SH-SY5Y (cell line): ENCODE results near the gene ADAMTS6.

Experiments used
- GATA2 ChIP-seq: IDR thresholded peaks from 2 replicates; pipeline ENCODE4 v1.6.1; 2011; ENCODE audit warnings: mild to moderate bottlenecking, low read depth, low read length
- GATA3 ChIP-seq: IDR thresholded peaks from 2 replicates; pipeline ENCODE4 v1.6.1; 2011; ENCODE audit warnings: low read depth, mild to moderate bottlenecking, low read length, moderate library complexity

- TF ChIP-seq GATA2, result no peak
- TF ChIP-seq GATA3, result no peak
Observed at GRCh38 chr5:65141493-65141892, 340.2 kb downstream of the ADAMTS6 start.
